HL-60 (cell line): Measurements from ENCODE around the gene DPY19L3.
A peak's percentile ranks its signal among the peaks of the same experiment; 100 is the strongest.

ENCODE experiments used
- DNase-seq, 2 experiments: peaks; one replicate each; pipeline ENCODE4 v3.0.0-alpha.2; 2010 to 2020; ENCODE audit warnings: low read depth in 1 of 2, low spot score in 1 of 2
- H3K27ac ChIP-seq: fragments of 250-450 bp; sonication (Bioruptor Pico); replicated peaks from 2 replicates; pipeline ENCODE4 v1.5.1; 2020; ENCODE audit warnings: mild to moderate bottlenecking, moderate library complexity
- H3K27me3 ChIP-seq: fragments of 250-450 bp; sonication (Bioruptor Pico); 2 replicates; pipeline ENCODE4 v1.5.1; 2021; ENCODE audit warnings: mild to moderate bottlenecking, moderate library complexity; ENCODE audit not compliant: insufficient read depth, poor library complexity, severe bottlenecking
- H3K4me3 ChIP-seq: replicated peaks from 2 replicates; pipeline ENCODE4 v1.5.1; 2011; ENCODE audit warnings: mild to moderate bottlenecking, control low read depth, low read length; ENCODE audit not compliant: insufficient read depth
- GABPA ChIP-seq: IDR thresholded peaks from 2 replicates; pipeline ENCODE4 v1.6.1; 2012; ENCODE audit warnings: low read depth
- POLR2AphosphoS5 ChIP-seq: IDR thresholded peaks from 2 replicates; pipeline ENCODE4 v1.6.1; 2012; ENCODE audit warnings: low read depth
- SPI1 ChIP-seq: IDR thresholded peaks from 2 replicates; pipeline ENCODE4 v1.6.1; 2012; ENCODE audit warnings: low read depth, mild to moderate bottlenecking, borderline replicate concordance
- TF ChIP-seq, protein P1 (sequence below): IDR thresholded peaks from one replicate; pipeline ENCODE4 v1.5.1; 2011; ENCODE audit warnings: low read length, control low read depth, inconsistent platforms; ENCODE audit not compliant: insufficient read depth
- TF ChIP-seq, protein P2 (sequence below): IDR thresholded peaks from 2 replicates; pipeline ENCODE4 v1.6.1; 2012; ENCODE audit warnings: low read depth; ENCODE audit not compliant: insufficient replicate concordance

The DPY19L3 gene

DNA sequence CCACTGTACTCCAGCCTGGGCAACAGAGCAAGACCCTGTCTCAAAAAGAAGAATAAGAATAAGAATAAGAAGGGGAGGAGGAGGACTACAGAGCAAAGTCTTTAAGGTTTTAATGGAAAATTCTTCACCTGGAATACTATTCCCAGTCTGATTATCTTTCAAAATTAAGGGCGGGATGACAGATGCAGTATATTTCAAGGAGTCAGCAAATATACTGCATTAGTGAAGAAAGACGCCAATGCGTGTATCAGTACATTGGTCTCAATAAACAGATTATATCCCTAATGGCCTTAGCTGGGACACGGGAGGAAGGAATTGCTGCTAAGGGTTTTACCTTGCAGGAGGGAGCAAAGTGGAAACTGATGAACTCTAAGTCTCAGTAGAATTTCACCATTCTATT is 121.3 kb downstream of the DPY19L3 start:
- no peak overlapping the region for H3K27ac ChIP-seq
- no peaks in the 10 kb centered on the region for H3K27me3 ChIP-seq
- TF ChIP-seq, protein P1, sequence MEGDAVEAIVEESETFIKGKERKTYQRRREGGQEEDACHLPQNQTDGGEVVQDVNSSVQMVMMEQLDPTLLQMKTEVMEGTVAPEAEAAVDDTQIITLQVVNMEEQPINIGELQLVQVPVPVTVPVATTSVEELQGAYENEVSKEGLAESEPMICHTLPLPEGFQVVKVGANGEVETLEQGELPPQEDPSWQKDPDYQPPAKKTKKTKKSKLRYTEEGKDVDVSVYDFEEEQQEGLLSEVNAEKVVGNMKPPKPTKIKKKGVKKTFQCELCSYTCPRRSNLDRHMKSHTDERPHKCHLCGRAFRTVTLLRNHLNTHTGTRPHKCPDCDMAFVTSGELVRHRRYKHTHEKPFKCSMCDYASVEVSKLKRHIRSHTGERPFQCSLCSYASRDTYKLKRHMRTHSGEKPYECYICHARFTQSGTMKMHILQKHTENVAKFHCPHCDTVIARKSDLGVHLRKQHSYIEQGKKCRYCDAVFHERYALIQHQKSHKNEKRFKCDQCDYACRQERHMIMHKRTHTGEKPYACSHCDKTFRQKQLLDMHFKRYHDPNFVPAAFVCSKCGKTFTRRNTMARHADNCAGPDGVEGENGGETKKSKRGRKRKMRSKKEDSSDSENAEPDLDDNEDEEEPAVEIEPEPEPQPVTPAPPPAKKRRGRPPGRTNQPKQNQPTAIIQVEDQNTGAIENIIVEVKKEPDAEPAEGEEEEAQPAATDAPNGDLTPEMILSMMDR = no peak
- TF ChIP-seq, protein P2, sequence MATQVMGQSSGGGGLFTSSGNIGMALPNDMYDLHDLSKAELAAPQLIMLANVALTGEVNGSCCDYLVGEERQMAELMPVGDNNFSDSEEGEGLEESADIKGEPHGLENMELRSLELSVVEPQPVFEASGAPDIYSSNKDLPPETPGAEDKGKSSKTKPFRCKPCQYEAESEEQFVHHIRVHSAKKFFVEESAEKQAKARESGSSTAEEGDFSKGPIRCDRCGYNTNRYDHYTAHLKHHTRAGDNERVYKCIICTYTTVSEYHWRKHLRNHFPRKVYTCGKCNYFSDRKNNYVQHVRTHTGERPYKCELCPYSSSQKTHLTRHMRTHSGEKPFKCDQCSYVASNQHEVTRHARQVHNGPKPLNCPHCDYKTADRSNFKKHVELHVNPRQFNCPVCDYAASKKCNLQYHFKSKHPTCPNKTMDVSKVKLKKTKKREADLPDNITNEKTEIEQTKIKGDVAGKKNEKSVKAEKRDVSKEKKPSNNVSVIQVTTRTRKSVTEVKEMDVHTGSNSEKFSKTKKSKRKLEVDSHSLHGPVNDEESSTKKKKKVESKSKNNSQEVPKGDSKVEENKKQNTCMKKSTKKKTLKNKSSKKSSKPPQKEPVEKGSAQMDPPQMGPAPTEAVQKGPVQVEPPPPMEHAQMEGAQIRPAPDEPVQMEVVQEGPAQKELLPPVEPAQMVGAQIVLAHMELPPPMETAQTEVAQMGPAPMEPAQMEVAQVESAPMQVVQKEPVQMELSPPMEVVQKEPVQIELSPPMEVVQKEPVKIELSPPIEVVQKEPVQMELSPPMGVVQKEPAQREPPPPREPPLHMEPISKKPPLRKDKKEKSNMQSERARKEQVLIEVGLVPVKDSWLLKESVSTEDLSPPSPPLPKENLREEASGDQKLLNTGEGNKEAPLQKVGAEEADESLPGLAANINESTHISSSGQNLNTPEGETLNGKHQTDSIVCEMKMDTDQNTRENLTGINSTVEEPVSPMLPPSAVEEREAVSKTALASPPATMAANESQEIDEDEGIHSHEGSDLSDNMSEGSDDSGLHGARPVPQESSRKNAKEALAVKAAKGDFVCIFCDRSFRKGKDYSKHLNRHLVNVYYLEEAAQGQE = no peak
- no peak for TF ChIP-seq SPI1
- no peak for TF ChIP-seq GABPA
- no peak for TF ChIP-seq POLR2AphosphoS5
- H3K4me3 ChIP-seq = no peak overlapping the region
- no peak for DNase-seq

DNA sequence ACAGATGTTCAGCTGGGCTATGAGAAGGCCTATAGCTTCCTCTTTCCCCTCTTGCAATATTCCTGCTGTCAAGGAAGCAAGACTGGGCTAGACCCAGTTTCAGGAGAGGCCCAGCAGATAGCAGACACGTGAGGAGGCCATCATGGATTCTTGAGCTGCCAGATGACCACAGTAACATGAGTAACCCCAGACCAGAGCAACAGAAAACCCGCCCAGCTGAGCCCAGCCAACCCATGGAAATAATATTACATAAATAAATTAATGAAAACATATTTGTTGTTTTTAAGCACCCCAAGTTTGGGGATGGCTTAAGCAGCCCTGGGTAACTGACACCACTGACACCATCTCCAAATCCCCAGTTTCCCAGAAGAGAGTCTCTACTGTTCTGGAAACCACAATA is 125.2 kb downstream of the DPY19L3 start:
- Histone ChIP-seq H3K27ac (no peak overlapping the region), H3K27me3 (no peaks in the 10 kb centered on the region), H3K4me3 (no peak overlapping the region)
- DNase-seq = no peak
- TF ChIP-seq, protein P2 = no peak
- TF ChIP-seq SPI1 (no peak), POLR2AphosphoS5 (no peak), GABPA (no peak)
- TF ChIP-seq, protein P1 = no peak

DNA sequence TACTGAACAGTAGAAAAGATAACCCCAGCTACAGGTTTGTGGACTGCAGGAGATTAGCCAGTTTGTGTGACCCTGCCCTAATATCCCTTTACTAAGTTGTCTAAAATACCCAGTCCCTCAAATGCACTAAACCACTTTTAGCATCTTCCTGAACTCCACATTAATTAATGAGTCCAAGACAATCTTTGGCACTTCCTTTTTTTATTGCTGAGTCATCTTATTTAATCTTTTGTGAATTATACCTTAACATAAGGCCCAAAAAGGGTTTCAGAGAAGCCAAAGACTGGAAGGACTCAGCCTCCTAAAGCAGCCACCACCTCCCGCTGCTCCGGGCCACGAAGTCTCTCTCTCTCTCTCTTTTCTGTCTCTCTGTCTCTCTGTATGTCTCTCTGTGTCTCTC is 126.7 kb downstream of the DPY19L3 start:
- Histone ChIP-seq H3K27ac (no peak overlapping the region), H3K27me3 (no peaks in the 10 kb centered on the region), H3K4me3 (no peak overlapping the region)
- TF ChIP-seq, protein P1 = no peak
- TF ChIP-seq GABPA (no peak), SPI1 (peak; percentile 74; the same call in 1 of the 2 replicates)
- TF ChIP-seq, protein P2 = no peak
- no peak for DNase-seq
